Endothelial cell (in vitro differentiated cells): Measurements from ENCODE around the gene ARHGEF26. TPM values are rescaled to one million over a fixed set of nuclear protein-coding genes. Genes with fewer than 3 reads are reported as not detected.

ENCODE experiments used
- DNase-seq: peaks from one replicate; pipeline ENCODE4 v3.0.0; 2021; ENCODE audit warnings: low spot score
- H3K27ac Mint-ChIP-seq: one replicate; pipeline ENCODE4 v1.8.0; 2021; ENCODE audit warnings: mixed read lengths, inconsistent platforms; ENCODE audit not compliant: unreplicated experiment
- H3K27me3 Mint-ChIP-seq: one replicate; pipeline ENCODE4 v1.8.0; 2021; ENCODE audit warnings: mild to moderate bottlenecking, moderate library complexity, mixed read lengths, inconsistent platforms; ENCODE audit not compliant: unreplicated experiment
- H3K36me3 Mint-ChIP-seq: one replicate; pipeline ENCODE4 v1.8.0; 2021; ENCODE audit warnings: mild to moderate bottlenecking, low read depth, mixed read lengths, inconsistent platforms; ENCODE audit not compliant: unreplicated experiment
- H3K4me1 Mint-ChIP-seq: one replicate; pipeline ENCODE4 v1.8.0; 2021; ENCODE audit warnings: mild to moderate bottlenecking, mixed read lengths, inconsistent platforms; ENCODE audit not compliant: unreplicated experiment
- H3K4me3 Mint-ChIP-seq: one replicate; pipeline ENCODE4 v1.8.0; 2021; ENCODE audit warnings: mild to moderate bottlenecking, mixed read lengths, inconsistent platforms; ENCODE audit not compliant: unreplicated experiment
- H3K9me3 Mint-ChIP-seq: one replicate; pipeline ENCODE4 v1.8.0; 2021; ENCODE audit warnings: mixed read lengths, inconsistent platforms; ENCODE audit not compliant: unreplicated experiment
- CTCF ChIP-seq: fragments of 200-600 bp; sonication (generic); IDR thresholded peaks from one replicate; pipeline ENCODE4 v1.5.0; 2021; ENCODE audit warnings: antibody characterized with exemption; ENCODE audit not compliant: unreplicated experiment
- total RNA-seq: library from RNA; stranded (reverse); fragmentation: NEBNext Ultra II Directional; extraction: Animal tissue kit (Norgen Biotek cat#: 25700); gene quantifications from one replicate; pipeline ENCODE4 v1.2.1, GENCODE V29; 2021; ENCODE audit not compliant: unreplicated experiment

Gene ARHGEF26
- total RNA-seq, 1 donor from 2014 or later = 22.9 TPM

- no peak overlapping the region for H3K27ac Mint-ChIP-seq
- H3K4me3 Mint-ChIP-seq = no peak overlapping the region
- peaks cover 18% of the 10 kb centered on the region for H3K36me3 Mint-ChIP-seq
- TF ChIP-seq CTCF = no peak
- peaks cover 4% of the 10 kb centered on the region for H3K4me1 Mint-ChIP-seq
- no peaks in the 10 kb centered on the region for H3K27me3 Mint-ChIP-seq
- DNase-seq = no peak
- H3K9me3 Mint-ChIP-seq = no peaks in the 10 kb centered on the region
Measured at GRCh38 chr3:154132777-154133375, 11.7 kb downstream of the ARHGEF26 start.

GRCh38 chr3:154135511-154136173 is 14.5 kb downstream of the ARHGEF26 start:
- peaks cover 4% of the 10 kb centered on the region for H3K4me1 Mint-ChIP-seq
- H3K36me3 Mint-ChIP-seq = peaks cover 4% of the 10 kb centered on the region
- H3K4me3 Mint-ChIP-seq = no peak overlapping the region
- H3K27me3 Mint-ChIP-seq = no peaks in the 10 kb centered on the region
- DNase-seq = no peak
- no peak for TF ChIP-seq CTCF
- no peak overlapping the region for H3K27ac Mint-ChIP-seq
- H3K9me3 Mint-ChIP-seq = no peaks in the 10 kb centered on the region

GRCh38 chr3:154137036-154137435 is 15.8 kb downstream of the ARHGEF26 start:
- Mint-ChIP-seq H3K4me1 (peaks cover 4% of the 10 kb centered on the region), H3K4me3 (no peak overlapping the region), H3K9me3 (no peaks in the 10 kb centered on the region), H3K27me3 (no peaks in the 10 kb centered on the region), H3K27ac (no peak overlapping the region), H3K36me3 (no peaks in the 10 kb centered on the region)
- TF ChIP-seq CTCF = no peak
- no peak for DNase-seq

- Mint-ChIP-seq H3K27me3 (no peaks in the 10 kb centered on the region), H3K9me3 (no peaks in the 10 kb centered on the region), H3K27ac (no peak overlapping the region), H3K4me3 (no peak overlapping the region), H3K4me1 (peaks cover 7% of the 10 kb centered on the region), H3K36me3 (no peaks in the 10 kb centered on the region)
- TF ChIP-seq CTCF = no peak
- no peak for DNase-seq
Measured at GRCh38 chr3:154139996-154140436, 18.8 kb downstream of the ARHGEF26 start.

- no peak overlapping the region for H3K4me3 Mint-ChIP-seq
- peaks cover 7% of the 10 kb centered on the region for H3K4me1 Mint-ChIP-seq
- no peaks in the 10 kb centered on the region for H3K36me3 Mint-ChIP-seq
- H3K27ac Mint-ChIP-seq = no peak overlapping the region
- no peak for TF ChIP-seq CTCF
- H3K9me3 Mint-ChIP-seq = no peaks in the 10 kb centered on the region
- no peaks in the 10 kb centered on the region for H3K27me3 Mint-ChIP-seq
- no peak for DNase-seq
Measured at GRCh38 chr3:154142608-154143007, 21.4 kb downstream of the ARHGEF26 start.
